CD4-positive, alpha-beta T cell (primary cell): ENCODE measurements around the gene FAAP20. TPM values are rescaled to one million over a fixed set of nuclear protein-coding genes. Genes with fewer than 3 reads are reported as not detected.

Experiments
- ATAC-seq: fragments of 200-7000 bp; cut with Tn5 transposase; one replicate; pipeline ENCODE4 v1.10.0; 2022; ENCODE audit warnings: mild to moderate bottlenecking; ENCODE audit not compliant: poor library complexity
- CTCF ChIA-PET: fragments of 350-600 bp; sonication (Branson Sonifier 250); formaldehyde crosslinking; loops from one replicate; lab custom pipeline; 2021; ENCODE audit warnings: antibody characterized with exemption, inconsistent platforms; lab: Charles Lee
- POLR2A ChIA-PET: fragments of 350-600 bp; sonication (Branson Sonifier 250); formaldehyde crosslinking; loops from one replicate; lab custom pipeline; 2021; ENCODE audit warnings: antibody characterized with exemption, inconsistent platforms; lab: Charles Lee
- DNase-seq, 14 experiments: peaks; one replicate each; pipeline ENCODE4 v3.0.0-alpha.2; 2013 to 2020; ENCODE audit warnings: mixed read lengths in 2 of 14
- H3K27ac ChIP-seq, 2 donors: one replicate each; pipeline versions ENCODE4 v1.5.1 to v1.7.0; 2013; ENCODE audit warnings: low read length in 2 of 2, low read depth in 1 of 2, mild to moderate bottlenecking in 1 of 2
- H3K27me3 ChIP-seq, 2 experiments: 1 replicate in 1 of 2; 2 replicates in 1 of 2; pipeline versions ENCODE4 v1.6.1 to v1.7.0; 2013; ENCODE audit warnings: low read length in 2 of 2, control low read depth in 1 of 2, mild to moderate bottlenecking in 1 of 2, moderate library complexity in 1 of 2; ENCODE audit not compliant: insufficient read depth in 2 of 2, control insufficient read depth in 1 of 2
- H3K36me3 ChIP-seq: one replicate; pipeline ENCODE4 v1.6.1; 2013; ENCODE audit warnings: low read length, control low read depth; ENCODE audit not compliant: insufficient read depth
- H3K4me1 ChIP-seq: one replicate; pipeline ENCODE4 v1.6.1; 2013; ENCODE audit warnings: low read length, control low read depth; ENCODE audit not compliant: insufficient read depth
- H3K4me3 ChIP-seq: one replicate; pipeline ENCODE4 v1.5.1; 2013; ENCODE audit warnings: mild to moderate bottlenecking, low read length, moderate library complexity
- H3K9me3 ChIP-seq, 2 experiments: 1 replicate in 1 of 2; 2 replicates in 1 of 2; pipeline versions ENCODE4 v1.6.1 to v1.7.0; 2013; ENCODE audit warnings: low read length in 2 of 2, mild to moderate bottlenecking in 2 of 2, control low read depth in 1 of 2, moderate library complexity in 1 of 2; ENCODE audit not compliant: control insufficient read depth in 1 of 2, insufficient read depth in 1 of 2
- H3K27ac Mint-ChIP-seq: one replicate; pipeline ENCODE4 v1.8.0; 2020; ENCODE audit warnings: mixed read lengths
- H3K27me3 Mint-ChIP-seq: one replicate; pipeline ENCODE4 v1.8.0; 2021; ENCODE audit warnings: mixed read lengths
- H3K36me3 Mint-ChIP-seq: one replicate; pipeline ENCODE4 v1.8.0; 2021; ENCODE audit warnings: low read depth, mixed read lengths
- H3K4me1 Mint-ChIP-seq: one replicate; pipeline ENCODE4 v1.8.0; 2021; ENCODE audit warnings: low read depth, mixed read lengths
- H3K4me3 Mint-ChIP-seq: one replicate; pipeline ENCODE4 v1.8.0; 2020; ENCODE audit warnings: mild to moderate bottlenecking, mixed read lengths
- H3K9me3 Mint-ChIP-seq: one replicate; pipeline ENCODE4 v1.8.0; 2020; ENCODE audit warnings: mixed read lengths
- intact Hi-C, 2 experiments: fragments of 100-400 bp; cut with DNase I in 1 of 2; cut with micrococcal nuclease in 1 of 2; formaldehyde crosslinking; loops; one replicate each; pipeline versions ENCODE4 v1.15.1 to v1.9.0; 2023 to 2025; cut with DNase I, micrococcal nuclease
- total RNA-seq, 174 experiments: library from RNA in 2 of 174; stranded (reverse) in 2 of 174; gene quantifications; one replicate each; pipeline ENCODE4 v1.2.3 and lab custom pipeline; 2021 to 2026
- TF ChIP-seq, protein P1 (sequence below): fragments of 200-600 bp; IDR thresholded peaks from one replicate; pipeline ENCODE4 v1.8.0; 2022; ENCODE audit warnings: antibody characterized with exemption, mild to moderate bottlenecking

The FAAP20 gene
- total RNA-seq, 2 experiments from 2014 or later = 51.7 to 53.1 TPM

DNA sequence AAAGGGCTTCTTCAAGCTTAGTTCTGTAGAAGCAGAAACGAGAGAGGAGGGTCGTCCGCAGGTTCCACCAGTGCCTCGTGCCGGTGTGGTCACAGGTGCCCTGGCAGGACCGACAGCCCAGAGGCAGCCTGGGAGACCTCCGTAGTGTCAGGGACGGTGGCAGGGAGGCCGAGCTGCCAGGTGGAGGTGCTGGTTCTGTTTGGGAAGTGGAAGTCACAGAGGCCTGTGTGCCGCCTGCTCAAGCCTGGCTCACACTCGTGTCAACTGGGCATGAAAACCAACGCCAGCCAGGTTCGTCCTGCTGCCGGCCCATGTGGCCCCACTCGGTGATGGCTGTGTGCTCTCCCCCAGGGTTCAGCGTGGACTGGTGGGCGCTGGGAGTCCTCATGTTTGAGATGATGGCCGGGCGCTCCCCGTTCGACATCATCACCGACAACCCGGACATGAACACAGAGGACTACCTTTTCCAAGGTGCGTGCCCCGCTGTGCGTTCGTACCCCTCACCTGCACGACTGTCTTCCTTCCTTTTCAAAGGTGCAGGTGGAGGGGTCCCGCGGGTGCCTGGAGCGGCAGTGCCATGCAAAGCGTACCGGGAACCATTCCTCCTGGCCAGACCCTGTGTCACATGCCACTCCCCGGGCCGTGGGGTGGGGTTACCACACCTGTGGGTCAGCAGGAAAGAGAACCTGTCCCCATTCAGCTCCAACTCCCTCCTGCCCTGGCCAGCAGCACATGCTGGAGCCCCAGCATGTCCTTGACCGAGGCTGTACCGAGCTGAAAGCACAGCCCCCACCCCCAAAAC lies 20.8 kb downstream of the FAAP20 start:
- intact Hi-C loops = loop anchor here in 1 of 2 experiments (1.0 kb wide), 2 partner anchors 40 to 82 kb away; no protein-coding TSS in a partner anchor
- Histone ChIP-seq H3K27me3 (no peaks in the 10 kb centered on the region), H3K36me3 (peaks cover 13% of the 10 kb centered on the region), H3K4me3 (no peak overlapping the region), H3K27ac (no peak overlapping the region), H3K4me1 (peaks cover 10% of the 10 kb centered on the region), H3K9me3 (peaks cover 0 to 5% of the 10 kb centered on the region in 2 experiments)
- no peak overlapping the region for H3K4me3 Mint-ChIP-seq
- no peaks in the 10 kb centered on the region for H3K27me3 Mint-ChIP-seq
- CTCF ChIA-PET = interaction anchor here (0.7 to 1.6 kb wide), 8 partner anchors 10 to 223 kb away, joined by 3 to 10 read pairs (median 3); no protein-coding TSS in a partner anchor
- DNase-seq (no peak), ATAC-seq (no peak)
- peaks cover 11% of the 10 kb centered on the region for H3K36me3 Mint-ChIP-seq
- TF ChIP-seq, protein P1, sequence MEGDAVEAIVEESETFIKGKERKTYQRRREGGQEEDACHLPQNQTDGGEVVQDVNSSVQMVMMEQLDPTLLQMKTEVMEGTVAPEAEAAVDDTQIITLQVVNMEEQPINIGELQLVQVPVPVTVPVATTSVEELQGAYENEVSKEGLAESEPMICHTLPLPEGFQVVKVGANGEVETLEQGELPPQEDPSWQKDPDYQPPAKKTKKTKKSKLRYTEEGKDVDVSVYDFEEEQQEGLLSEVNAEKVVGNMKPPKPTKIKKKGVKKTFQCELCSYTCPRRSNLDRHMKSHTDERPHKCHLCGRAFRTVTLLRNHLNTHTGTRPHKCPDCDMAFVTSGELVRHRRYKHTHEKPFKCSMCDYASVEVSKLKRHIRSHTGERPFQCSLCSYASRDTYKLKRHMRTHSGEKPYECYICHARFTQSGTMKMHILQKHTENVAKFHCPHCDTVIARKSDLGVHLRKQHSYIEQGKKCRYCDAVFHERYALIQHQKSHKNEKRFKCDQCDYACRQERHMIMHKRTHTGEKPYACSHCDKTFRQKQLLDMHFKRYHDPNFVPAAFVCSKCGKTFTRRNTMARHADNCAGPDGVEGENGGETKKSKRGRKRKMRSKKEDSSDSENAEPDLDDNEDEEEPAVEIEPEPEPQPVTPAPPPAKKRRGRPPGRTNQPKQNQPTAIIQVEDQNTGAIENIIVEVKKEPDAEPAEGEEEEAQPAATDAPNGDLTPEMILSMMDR = no peak
- H3K27ac Mint-ChIP-seq = no peak overlapping the region
- H3K4me1 Mint-ChIP-seq = no peaks in the 10 kb centered on the region
- no peaks in the 10 kb centered on the region for H3K9me3 Mint-ChIP-seq
- POLR2A ChIA-PET = interaction anchor here (1.1 to 1.5 kb wide), 3 partner anchors 25 to 59 kb away, joined by 3 to 5 read pairs (median 4); no protein-coding TSS in a partner anchor

DNA sequence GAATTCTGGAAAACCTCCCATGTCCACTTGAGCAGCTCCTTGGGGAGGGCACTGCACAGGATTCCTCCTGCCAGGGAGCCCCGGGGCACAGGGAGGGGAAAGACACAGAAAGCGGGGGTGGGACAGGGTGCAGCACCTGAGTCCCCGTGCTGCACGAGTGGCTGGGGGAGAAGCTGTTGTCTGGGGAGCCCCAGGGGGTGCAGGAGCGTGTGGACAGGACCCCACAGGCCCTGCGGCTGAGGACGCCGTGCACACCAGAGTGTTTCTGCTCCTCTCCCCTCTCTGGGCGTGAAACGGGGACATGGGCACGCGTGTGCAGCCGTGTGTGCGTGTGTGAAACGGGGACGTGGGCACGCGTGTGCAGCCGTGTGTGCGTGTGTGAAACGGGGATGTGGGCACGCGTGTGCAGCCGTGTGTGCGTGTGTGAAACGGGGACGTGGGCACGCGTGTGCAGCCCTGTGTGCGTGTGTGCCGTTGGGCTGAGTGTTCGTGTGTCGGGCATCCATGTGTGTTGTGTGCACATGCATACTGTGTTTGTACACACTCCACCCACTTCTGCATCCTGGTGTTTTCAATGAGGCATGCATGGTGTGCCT lies 21.9 kb downstream of the FAAP20 start:
- Mint-ChIP-seq H3K4me3 (no peak overlapping the region), H3K4me1 (no peaks in the 10 kb centered on the region), H3K27ac (no peak overlapping the region), H3K36me3 (peaks cover 5% of the 10 kb centered on the region), H3K27me3 (no peaks in the 10 kb centered on the region), H3K9me3 (no peaks in the 10 kb centered on the region)
- ChIA-PET POLR2A (no interaction called here), CTCF (no interaction called here)
- DNase-seq (no peak), ATAC-seq (no peak)
- H3K4me1 ChIP-seq = peaks cover 10% of the 10 kb centered on the region
- peaks cover 0 to 5% of the 10 kb centered on the region in 2 experiments for H3K9me3 ChIP-seq
- TF ChIP-seq, protein P1 = no peak
- H3K4me3 ChIP-seq = no peak overlapping the region
- H3K27ac ChIP-seq = no peak overlapping the region
- no peaks in the 10 kb centered on the region for H3K27me3 ChIP-seq
- peaks cover 6% of the 10 kb centered on the region for H3K36me3 ChIP-seq
- intact Hi-C loops = no loop called here

DNA sequence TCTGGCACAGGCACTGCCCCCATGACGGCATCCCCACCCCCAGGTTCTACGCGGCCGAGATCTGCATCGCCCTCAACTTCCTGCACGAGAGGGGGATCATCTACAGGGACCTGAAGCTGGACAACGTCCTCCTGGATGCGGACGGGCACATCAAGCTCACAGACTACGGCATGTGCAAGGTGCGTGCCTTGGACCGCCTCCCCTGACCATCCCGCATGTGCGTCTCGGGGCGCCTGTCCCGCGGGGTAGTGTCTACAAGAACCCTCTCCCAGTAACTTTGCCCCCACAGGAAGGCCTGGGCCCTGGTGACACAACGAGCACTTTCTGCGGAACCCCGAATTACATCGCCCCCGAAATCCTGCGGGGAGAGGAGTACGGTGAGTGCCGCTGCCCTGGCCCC lies 22.6 kb downstream of the FAAP20 start:
- H3K36me3 Mint-ChIP-seq = peaks cover 1% of the 10 kb centered on the region
- no peaks in the 10 kb centered on the region for H3K27me3 Mint-ChIP-seq
- DNase-seq (no peak), ATAC-seq (no peak)
- H3K9me3 ChIP-seq = peaks cover 0 to 5% of the 10 kb centered on the region in 2 experiments
- intact Hi-C loops = no loop called here
- H3K36me3 ChIP-seq = peaks cover 3% of the 10 kb centered on the region
- no peaks in the 10 kb centered on the region for H3K4me1 Mint-ChIP-seq
- H3K27ac ChIP-seq = no peak overlapping the region
- peaks cover 10% of the 10 kb centered on the region for H3K4me1 ChIP-seq
- H3K27me3 ChIP-seq = no peaks in the 10 kb centered on the region
- H3K27ac Mint-ChIP-seq = no peak overlapping the region
- H3K4me3 Mint-ChIP-seq = no peak overlapping the region
- TF ChIP-seq, protein P1 = no peak
- H3K9me3 Mint-ChIP-seq = no peaks in the 10 kb centered on the region
- CTCF ChIA-PET = no interaction called here
- H3K4me3 ChIP-seq = no peak overlapping the region
- POLR2A ChIA-PET = no interaction called here
